GM12878 (cell line): ENCODE data around the gene ENO2. TPM values are rescaled to one million over a fixed set of nuclear protein-coding genes. Genes with fewer than 3 reads are reported as not detected.
"Not testable (repeated sequence)": the region's sequence is repeated elsewhere in the genome, so short reads cannot be mapped to it uniquely, and the experiment has no call there.

Experiments used
- ATAC-seq: fragments of 200-7000 bp; cut with Tn5 transposase; 3 replicates; pipeline ENCODE4 v1.9.1; 2020; ENCODE audit warnings: mild to moderate bottlenecking, moderate library complexity
- BruUV-seq: library from RNA; stranded (reverse); fragments of 400-500 nt; replicated peaks from 2 replicates; lab custom pipeline; 2021; lab: Mats Ljungman, UMichigan
- CTCF ChIA-PET: fragments of 300-600 bp; sonication (Branson Sonifier 250); formaldehyde crosslinking; extraction: SDS; loops from one replicate; lab custom pipeline; 2021; ENCODE audit warnings: inconsistent platforms; lab: Yijun Ruan, JAX
- POLR2A ChIA-PET: fragments of 350-600 bp; formaldehyde crosslinking; extraction: SDS; loops from one replicate; lab custom pipeline; 2021; ENCODE audit warnings: inconsistent platforms; lab: Charles Lee
- RAD21 ChIA-PET: fragments of 300-600 bp; sonication (Branson Sonifier 250); formaldehyde crosslinking; loops from one replicate; lab custom pipeline; 2023; ENCODE audit warnings: antibody characterized with exemption; ENCODE audit not compliant: unreplicated experiment; lab: Charles Lee
- SMC1A ChIA-PET: fragments of 300-600 bp; sonication (Branson Sonifier 250); formaldehyde crosslinking; loops from one replicate; lab custom pipeline; 2023; ENCODE audit not compliant: unreplicated experiment, uncharacterized antibody; lab: Charles Lee
- DNase-seq: peaks from one replicate; pipeline ENCODE4 v3.0.0-alpha.2; 2011; ENCODE audit warnings: low read depth, low spot score
- FAIRE-seq: peaks from 3 replicates; lab custom pipeline; 2011; peaks lifted over from hg19 to GRCh38; lab: Jason Lieb, UNC
- H2AFZ ChIP-seq: 2 replicates; pipeline ENCODE4 v1.6.0; 2011; ENCODE audit warnings: low read depth, low read length, control low read depth; ENCODE audit not compliant: control insufficient read depth
- H3K27ac ChIP-seq: 2 replicates; pipeline ENCODE4 v1.5.1; 2011; ENCODE audit warnings: control low read depth; ENCODE audit not compliant: control insufficient read depth, insufficient read depth
- H3K27me3 ChIP-seq, 2 experiments: replicated peaks in 1 of 2; 2 replicates each; pipeline versions ENCODE4 v1.6.0 to v1.6.1; 2011; ENCODE audit warnings: low read length in 1 of 2; ENCODE audit not compliant: control insufficient read depth in 2 of 2, insufficient read depth in 2 of 2
- H3K36me3 ChIP-seq, 2 experiments: 2 replicates each; pipeline ENCODE4 v1.5.1; 2011; ENCODE audit warnings: low read length in 1 of 2; ENCODE audit not compliant: control insufficient read depth in 2 of 2, insufficient read depth in 2 of 2
- H3K4me1 ChIP-seq: 2 replicates; pipeline ENCODE4 v1.6.1; 2011; ENCODE audit warnings: mild to moderate bottlenecking, low read length, moderate library complexity, mixed read lengths; ENCODE audit not compliant: control insufficient read depth, insufficient read depth
- H3K4me2 ChIP-seq: 2 replicates; pipeline ENCODE4 v1.6.0; 2011; ENCODE audit warnings: control low read depth; ENCODE audit not compliant: control insufficient read depth, insufficient read depth
- H3K4me3 ChIP-seq: fragments of 200-600 bp; sonication (generic); 2 replicates; pipeline ENCODE4 v1.5.1; 2016
- H3K79me2 ChIP-seq: 2 replicates; pipeline ENCODE4 v1.6.0; 2011; ENCODE audit warnings: low read length; ENCODE audit not compliant: control insufficient read depth, insufficient read depth
- H3K9ac ChIP-seq: 2 replicates; pipeline ENCODE4 v1.8.0; 2011; ENCODE audit warnings: low read length, control low read depth, mixed read lengths; ENCODE audit not compliant: control insufficient read depth, insufficient read depth
- H3K9me3 ChIP-seq: replicated peaks from 3 replicates; pipeline ENCODE4 v1.5.1; 2011; ENCODE audit warnings: mild to moderate bottlenecking, low read length; ENCODE audit not compliant: control insufficient read depth, insufficient read depth
- H4K20me1 ChIP-seq: 2 replicates; pipeline ENCODE4 v1.6.0; 2011; ENCODE audit not compliant: control insufficient read depth, insufficient read depth
- CREM ChIP-seq: IDR thresholded peaks from 2 replicates; pipeline ENCODE4 v1.6.1; 2014; ENCODE audit warnings: antibody characterized with exemption, low read depth
- NR2C1 ChIP-seq: fragments of 450-650 bp; IDR thresholded peaks from 2 replicates; pipeline ENCODE4 v1.6.1; 2017; ENCODE audit warnings: antibody characterized with exemption, mild to moderate bottlenecking, moderate library complexity
- POLR2A ChIP-seq: IDR thresholded peaks from 2 replicates; pipeline ENCODE4 v1.6.1; 2011; ENCODE audit warnings: low read depth, mild to moderate bottlenecking, low read length
- RUNX3 ChIP-seq: IDR thresholded peaks from 2 replicates; pipeline ENCODE4 v1.6.1; 2012; ENCODE audit warnings: low read length, inconsistent platforms
- WGBS: methylation state at CpG from one replicate; pipeline ENCODE4 v1.1.6; 2016; ENCODE audit warnings: low lambda C conversion rate; ENCODE audit not compliant: insufficient replicate concordance, insufficient coverage; ENCODE audit errors: missing lambda C conversion rate; 5-methylcytosine and 5-hydroxymethylcytosine counted together
- in situ Hi-C: fragments of 300-500 bp; cut with MboI; formaldehyde crosslinking; loops from 9 replicates; pipeline ENCODE4 v1.14.3; 2018; ENCODE audit warnings: mixed read lengths
- intact Hi-C: fragments of 100-400 bp; cut with micrococcal nuclease; formaldehyde crosslinking; loops from one replicate; pipeline ENCODE4 v1.14.2; 2022; ENCODE audit not compliant: unreplicated experiment
- polyA plus RNA-seq, 11 experiments: library from polyadenylated mRNA; depleted of rRNA in 4 of 11; unstranded in 6 of 11; stranded (reverse) in 5 of 11; fragments of >200 nt; fragmentation: Nextera tagmentation in 4 of 11; fragmentation: Illumina TruSeq in 1 of 11; extraction: Ambion mirVana in 4 of 11; extraction: Trizol in 1 of 11; gene quantifications; 1 replicate in 1 of 11; 2 replicates in 10 of 11; pipeline versions ENCODE4 v1.2.1 to v1.2.3, GENCODE V29; 2011 to 2016; ENCODE audit warnings: inconsistent platforms in 2 of 11, missing spikeins in 2 of 11, low read depth in 1 of 11
- total RNA-seq, 4 experiments: library from RNA; depleted of rRNA in 3 of 4; stranded (reverse); fragments of >200 nt in 3 of 4; fragmentation: Illumina TruSeq in 1 of 4; extraction: Trizol in 1 of 4; gene quantifications; 2 replicates each; pipeline versions ENCODE4 v1.2.1 to v1.2.3, GENCODE V29; 2013 to 2021
- TF ChIP-seq, protein P1 (sequence below): IDR thresholded peaks from 2 replicates; pipeline ENCODE4 v1.6.1; 2012; ENCODE audit warnings: mild to moderate bottlenecking, low read depth, low read length
- TF ChIP-seq, protein P2 (sequence below): fragments of 450-650 bp; conservative IDR thresholded peaks from 2 replicates; pipeline ENCODE4 v1.6.1; 2017; ENCODE audit warnings: mild to moderate bottlenecking, moderate library complexity

The ENO2 gene
- total and polyA plus RNA-seq, 10 of the 15 experiments (the other 5 are each of a cell fraction or from before 2014, with no cell fraction given), result 24.8 to 196 (median 43.1) TPM

DNA sequence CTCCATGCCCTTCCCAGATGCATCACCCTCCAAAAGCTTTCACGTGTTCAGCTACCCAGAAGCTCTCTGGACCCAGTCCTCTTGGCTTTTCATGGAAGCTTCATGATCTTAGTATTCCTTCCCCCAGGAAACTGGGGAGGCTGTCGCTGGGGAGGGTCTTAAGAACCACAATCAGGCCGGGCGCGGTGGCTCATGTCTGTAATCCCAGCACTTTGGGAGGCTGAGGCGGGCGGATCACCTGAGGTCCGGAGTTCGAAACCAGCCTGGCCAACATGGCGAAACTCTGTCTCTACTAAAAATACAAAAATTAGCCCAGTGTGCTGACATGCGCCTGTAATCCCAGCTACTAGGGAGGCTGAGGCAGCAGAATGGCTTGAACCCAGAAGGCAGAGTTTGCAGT is 6.2 kb upstream of the ENO2 start:
- RAD21 ChIA-PET, BruUV-seq, H3K9ac ChIP-seq, H3K4me1 ChIP-seq, H4K20me1 ChIP-seq, H3K79me2 ChIP-seq, H3K4me3 ChIP-seq, H3K9me3 ChIP-seq, H3K27ac ChIP-seq, H3K27me3 ChIP-seq, H3K4me2 ChIP-seq, DNase-seq, in situ Hi-C loops, H3K36me3 ChIP-seq, intact Hi-C loops, H2AFZ ChIP-seq, ATAC-seq, FAIRE-seq: not testable (repeated sequence)
- ChIA-PET SMC1A (interaction anchor here (1.5 to 2.1 kb wide), 3 partner anchors 15 to 17 kb away, joined by 3 to 6 read pairs (median 5); no protein-coding TSS in a partner anchor), POLR2A (interaction anchor here (0.7 to 4.3 kb wide), 4 partner anchors 9 to 30 kb away, joined by 3 to 18 read pairs (median 4); no protein-coding TSS in a partner anchor), CTCF (interaction anchor here (0.6 to 4.5 kb wide), 4 partner anchors 16 to 96 kb away, joined by 3 to 21 read pairs (median 10); partner anchors contain the start of gene SPSB2)
- WGBS, result 90% methylated on average over 11 of the region's 11 CpGs

DNA sequence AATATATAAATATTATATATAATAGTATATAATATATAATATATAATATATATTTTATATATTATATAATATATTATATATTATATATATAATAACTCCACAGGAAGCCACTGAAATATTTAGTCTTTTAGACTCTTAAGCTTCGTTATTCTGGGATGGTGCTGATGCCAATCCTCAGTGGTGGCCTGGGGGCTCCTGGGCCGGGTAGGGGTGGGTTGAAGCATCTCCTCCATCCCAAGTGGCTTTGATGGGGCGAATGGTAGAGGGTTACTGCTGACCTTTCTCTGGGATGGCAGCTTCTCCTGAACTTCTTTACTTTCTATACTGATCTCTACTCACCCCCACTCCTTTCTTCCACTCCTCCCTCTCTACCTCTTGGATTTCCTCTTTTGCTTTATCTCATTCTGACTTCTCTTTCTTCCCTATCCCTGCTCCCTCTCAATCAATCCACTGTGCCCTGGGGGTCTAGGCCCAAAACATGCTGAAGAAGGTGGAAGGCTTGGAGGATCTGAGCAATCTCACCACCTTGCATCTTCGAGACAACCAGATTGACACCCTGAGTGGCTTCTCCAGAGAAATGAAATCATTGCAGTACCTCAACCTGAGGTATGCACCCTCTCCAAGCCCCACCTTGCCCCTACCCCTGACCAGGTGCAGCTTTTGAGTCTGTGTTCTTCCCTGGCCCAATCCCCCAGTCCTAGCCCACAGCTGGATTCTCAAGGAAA is 4.8 kb upstream of the ENO2 start:
- FAIRE-seq (no peak), ATAC-seq (no peak), DNase-seq (no peak)
- H3K4me3 ChIP-seq, result no peak overlapping the region
- intact Hi-C loops (no loop called here), in situ Hi-C loops (no loop called here)
- H3K9ac ChIP-seq, result no peak overlapping the region
- H3K79me2 ChIP-seq, result peaks cover 4% of the 10 kb centered on the region
- BruUV-seq, result no TSS peak
- no peaks in the 10 kb centered on the region for H4K20me1 ChIP-seq
- H3K36me3 ChIP-seq, result no peaks in the 10 kb centered on the region
- H3K4me1 ChIP-seq, result peaks cover 10% of the 10 kb centered on the region; the same call in 1 of the 2 replicates
- RAD21 ChIA-PET, result no interaction called here
- WGBS, result 56% methylated on average over 4 of the region's 4 CpGs
- H3K27me3 ChIP-seq, result no peaks in the 10 kb centered on the region
- CTCF ChIA-PET, result interaction anchor here (0.6 kb wide), 2 partner anchors 11 to 18 kb away, joined by 3 read pairs; no protein-coding TSS in a partner anchor
- H3K4me2 ChIP-seq, result no peak overlapping the region
- H3K27ac ChIP-seq, result no peak overlapping the region
- SMC1A ChIA-PET, result no interaction called here
- H2AFZ ChIP-seq, result no peak overlapping the region
- POLR2A ChIA-PET, result interaction anchor here (0.6 kb wide), 1 partner anchor 35 kb away, joined by 3 read pairs; the partner anchor contains the start of gene C12orf57
- H3K9me3 ChIP-seq, result no peaks in the 10 kb centered on the region
- TF ChIP-seq CREM, result no peak
- TF ChIP-seq POLR2A, result no peak
- TF ChIP-seq, protein P1, sequence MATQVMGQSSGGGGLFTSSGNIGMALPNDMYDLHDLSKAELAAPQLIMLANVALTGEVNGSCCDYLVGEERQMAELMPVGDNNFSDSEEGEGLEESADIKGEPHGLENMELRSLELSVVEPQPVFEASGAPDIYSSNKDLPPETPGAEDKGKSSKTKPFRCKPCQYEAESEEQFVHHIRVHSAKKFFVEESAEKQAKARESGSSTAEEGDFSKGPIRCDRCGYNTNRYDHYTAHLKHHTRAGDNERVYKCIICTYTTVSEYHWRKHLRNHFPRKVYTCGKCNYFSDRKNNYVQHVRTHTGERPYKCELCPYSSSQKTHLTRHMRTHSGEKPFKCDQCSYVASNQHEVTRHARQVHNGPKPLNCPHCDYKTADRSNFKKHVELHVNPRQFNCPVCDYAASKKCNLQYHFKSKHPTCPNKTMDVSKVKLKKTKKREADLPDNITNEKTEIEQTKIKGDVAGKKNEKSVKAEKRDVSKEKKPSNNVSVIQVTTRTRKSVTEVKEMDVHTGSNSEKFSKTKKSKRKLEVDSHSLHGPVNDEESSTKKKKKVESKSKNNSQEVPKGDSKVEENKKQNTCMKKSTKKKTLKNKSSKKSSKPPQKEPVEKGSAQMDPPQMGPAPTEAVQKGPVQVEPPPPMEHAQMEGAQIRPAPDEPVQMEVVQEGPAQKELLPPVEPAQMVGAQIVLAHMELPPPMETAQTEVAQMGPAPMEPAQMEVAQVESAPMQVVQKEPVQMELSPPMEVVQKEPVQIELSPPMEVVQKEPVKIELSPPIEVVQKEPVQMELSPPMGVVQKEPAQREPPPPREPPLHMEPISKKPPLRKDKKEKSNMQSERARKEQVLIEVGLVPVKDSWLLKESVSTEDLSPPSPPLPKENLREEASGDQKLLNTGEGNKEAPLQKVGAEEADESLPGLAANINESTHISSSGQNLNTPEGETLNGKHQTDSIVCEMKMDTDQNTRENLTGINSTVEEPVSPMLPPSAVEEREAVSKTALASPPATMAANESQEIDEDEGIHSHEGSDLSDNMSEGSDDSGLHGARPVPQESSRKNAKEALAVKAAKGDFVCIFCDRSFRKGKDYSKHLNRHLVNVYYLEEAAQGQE, result no peak
- no peak for TF ChIP-seq NR2C1
- TF ChIP-seq RUNX3, result no peak
- TF ChIP-seq, protein P2, sequence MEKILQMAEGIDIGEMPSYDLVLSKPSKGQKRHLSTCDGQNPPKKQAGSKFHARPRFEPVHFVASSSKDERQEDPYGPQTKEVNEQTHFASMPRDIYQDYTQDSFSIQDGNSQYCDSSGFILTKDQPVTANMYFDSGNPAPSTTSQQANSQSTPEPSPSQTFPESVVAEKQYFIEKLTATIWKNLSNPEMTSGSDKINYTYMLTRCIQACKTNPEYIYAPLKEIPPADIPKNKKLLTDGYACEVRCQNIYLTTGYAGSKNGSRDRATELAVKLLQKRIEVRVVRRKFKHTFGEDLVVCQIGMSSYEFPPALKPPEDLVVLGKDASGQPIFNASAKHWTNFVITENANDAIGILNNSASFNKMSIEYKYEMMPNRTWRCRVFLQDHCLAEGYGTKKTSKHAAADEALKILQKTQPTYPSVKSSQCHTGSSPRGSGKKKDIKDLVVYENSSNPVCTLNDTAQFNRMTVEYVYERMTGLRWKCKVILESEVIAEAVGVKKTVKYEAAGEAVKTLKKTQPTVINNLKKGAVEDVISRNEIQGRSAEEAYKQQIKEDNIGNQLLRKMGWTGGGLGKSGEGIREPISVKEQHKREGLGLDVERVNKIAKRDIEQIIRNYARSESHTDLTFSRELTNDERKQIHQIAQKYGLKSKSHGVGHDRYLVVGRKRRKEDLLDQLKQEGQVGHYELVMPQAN, result no peak
